WTC11 (cell line): ENCODE measurements around the gene WFDC1. TPM values are rescaled to one million over a fixed set of nuclear protein-coding genes. Genes with fewer than 3 reads are reported as not detected.

ENCODE experiments used
- ATAC-seq: fragments of 200-7000 bp; cut with Tn5 transposase; 2 replicates; pipeline ENCODE4 v1.10.0; 2021; ENCODE audit warnings: mild to moderate bottlenecking, moderate library complexity
- CTCF ChIA-PET: fragments of 300-600 bp; sonication (Branson Sonifier 250); formaldehyde crosslinking; loops from one replicate; lab custom pipeline; 2021; ENCODE audit warnings: antibody characterized with exemption; lab: Charles Lee
- POLR2A ChIA-PET: fragments of 350-600 bp; sonication (Branson Sonifier 250); formaldehyde crosslinking; loops from one replicate; lab custom pipeline; 2021; ENCODE audit warnings: antibody characterized with exemption; lab: Charles Lee
- DNase-seq: peaks from one replicate; pipeline ENCODE4 v3.0.0; 2021; ENCODE audit warnings: low spot score
- H3K27ac Mint-ChIP-seq: 2 replicates; pipeline ENCODE4 v1.8.0; 2021; ENCODE audit warnings: mixed read lengths
- H3K27me3 Mint-ChIP-seq: 2 replicates; pipeline ENCODE4 v1.8.0; 2021; ENCODE audit warnings: low read depth, mild to moderate bottlenecking, moderate library complexity, mixed read lengths
- H3K36me3 Mint-ChIP-seq: 2 replicates; pipeline ENCODE4 v1.8.0; 2021; ENCODE audit warnings: mixed read lengths
- H3K4me1 Mint-ChIP-seq: 2 replicates; pipeline ENCODE4 v1.8.0; 2022; ENCODE audit warnings: mixed read lengths
- H3K4me3 Mint-ChIP-seq: 2 replicates; pipeline ENCODE4 v1.8.0; 2021; ENCODE audit warnings: mild to moderate bottlenecking, moderate library complexity, mixed read lengths
- H3K9me3 Mint-ChIP-seq: 2 replicates; pipeline ENCODE4 v1.8.0; 2021; ENCODE audit warnings: mixed read lengths
- AR ChIP-seq: fragments of 250-450 bp; sonication (Bioruptor Pico); IDR thresholded peaks from 2 replicates; pipeline ENCODE4 v1.9.0; 2021; ENCODE audit warnings: mild to moderate bottlenecking
- ATF6 ChIP-seq: sonication (generic); formaldehyde crosslinking; IDR thresholded peaks from 2 replicates; pipeline ENCODE4 v1.8.1; 2023; ENCODE audit warnings: mild to moderate bottlenecking, missing genetic modification reagents
- CTCF ChIP-seq: fragments of 200-600 bp; IDR thresholded peaks from 2 replicates; pipeline ENCODE4 v1.8.0; 2022; ENCODE audit warnings: antibody characterized with exemption
- ERG ChIP-seq: fragments of 250-450 bp; sonication (Bioruptor Pico); IDR thresholded peaks from 2 replicates; pipeline ENCODE4 v1.8.0; 2021; ENCODE audit warnings: mild to moderate bottlenecking
- MAX ChIP-seq: sonication (generic); formaldehyde crosslinking; IDR thresholded peaks from 2 replicates; pipeline ENCODE4 v1.8.0; 2022; ENCODE audit warnings: mild to moderate bottlenecking, missing genetic modification reagents
- MYBL2 ChIP-seq: sonication (generic); formaldehyde crosslinking; IDR thresholded peaks from 2 replicates; pipeline ENCODE4 v1.8.1; 2023; ENCODE audit warnings: mild to moderate bottlenecking, moderate library complexity, missing genetic modification reagents
- NFATC4 ChIP-seq: fragments of 250-450 bp; sonication (Bioruptor Pico); IDR thresholded peaks from 2 replicates; pipeline ENCODE4 v1.9.0; 2021; ENCODE audit warnings: mild to moderate bottlenecking
- NR3C1 ChIP-seq: sonication (generic); formaldehyde crosslinking; conservative IDR thresholded peaks from 2 replicates; pipeline ENCODE4 v1.8.1; 2023; ENCODE audit warnings: low read depth, mild to moderate bottlenecking, missing genetic modification reagents
- PRDM15 ChIP-seq: sonication (generic); formaldehyde crosslinking; IDR thresholded peaks from 2 replicates; pipeline ENCODE4 v1.8.0; 2022; ENCODE audit warnings: missing genetic modification reagents
- ZMAT4 ChIP-seq: fragments of 250-450 bp; sonication (Bioruptor Pico); IDR thresholded peaks from 2 replicates; pipeline ENCODE4 v1.9.0; 2021; ENCODE audit warnings: mild to moderate bottlenecking
- ZNF121 ChIP-seq: sonication (generic); formaldehyde crosslinking; IDR thresholded peaks from 2 replicates; pipeline ENCODE4 v1.8.0; 2023; ENCODE audit warnings: missing genetic modification reagents
- ZNF425 ChIP-seq: fragments of 250-450 bp; sonication (Bioruptor Pico); conservative IDR thresholded peaks from 2 replicates; pipeline ENCODE4 v1.9.0; 2021; ENCODE audit warnings: mild to moderate bottlenecking
- ZNF512 ChIP-seq: sonication (generic); formaldehyde crosslinking; IDR thresholded peaks from 2 replicates; pipeline ENCODE4 v1.8.1; 2022; ENCODE audit warnings: missing genetic modification reagents, borderline replicate concordance
- total RNA-seq: library from RNA; stranded (reverse); gene quantifications from 3 replicates; pipeline ENCODE4 v1.2.3, GENCODE V29; 2021

Gene WFDC1
- total RNA-seq, 1 experiment from 2014 or later = 0.50 TPM

GRCh38 chr16:84314814-84315213, 20.1 kb downstream of the WFDC1 start (continued):
- TF ChIP-seq ERG (CRISPR knock-in tag) (no peak), NR3C1 (CRISPR knock-in tag) (no peak), ZNF512 (CRISPR knock-in tag) (no peak), AR (CRISPR knock-in tag) (no peak), ZMAT4 (no peak)
- TF ChIP-seq, all 79 proteins: peak for 0

- Mint-ChIP-seq H3K27me3 (peaks cover 5% of the 10 kb centered on the region), H3K4me1 (peaks cover 8% of the 10 kb centered on the region), H3K9me3 (peaks cover 6% of the 10 kb centered on the region; the same call in 1 of the 2 replicates), H3K36me3 (no peaks in the 10 kb centered on the region), H3K4me3 (no peak overlapping the region), H3K27ac (no peak overlapping the region)
- TF ChIP-seq ZNF425 (CRISPR knock-in tag) (no peak), MAX (no peak)
- ATAC-seq (no peak), DNase-seq (no peak)
- ChIA-PET CTCF (no interaction called here), POLR2A (no interaction called here)
Measured at GRCh38 chr16:84315422-84315821, 20.7 kb downstream of the WFDC1 start.

GRCh38 chr16:84318091-84318975, 23.7 kb downstream of the WFDC1 start:
- peaks cover 6% of the 10 kb centered on the region; the same call in 1 of the 2 replicates for H3K9me3 Mint-ChIP-seq
- no peak overlapping the region for H3K27ac Mint-ChIP-seq
- H3K4me1 Mint-ChIP-seq = no peaks in the 10 kb centered on the region
- ChIA-PET POLR2A (no interaction called here), CTCF (interaction anchor here (0.7 kb wide), 2 partner anchors 11 to 130 kb away, joined by 3 read pairs; no protein-coding TSS in a partner anchor)
- H3K27me3 Mint-ChIP-seq = no peaks in the 10 kb centered on the region; the same call in 1 of the 2 replicates
- ATAC-seq (no peak), DNase-seq (no peak)
- no peak overlapping the region for H3K4me3 Mint-ChIP-seq
- H3K36me3 Mint-ChIP-seq = no peaks in the 10 kb centered on the region
- TF ChIP-seq PRDM15 = no peak
- TF ChIP-seq ZNF121 (CRISPR knock-in tag) = no peak
- no peak for TF ChIP-seq CTCF
- TF ChIP-seq NFATC4 (CRISPR knock-in tag) = no peak
- no peak for TF ChIP-seq ATF6
- no peak for TF ChIP-seq MYBL2
